ENCODE results near the gene GSC. TPM values are rescaled to one million over a fixed set of nuclear protein-coding genes. Genes with fewer than 3 reads are reported as not detected.

Gene GSC
- total RNA-seq, 4 donors from 2014 or later = 3.6 to 11.0 (median 4.7) TPM

- H3K4me3 ChIP-seq (replicated peaks in 1 of 3) = no peak overlapping the region
- WGBS, 2 donors = 15 to 27% methylated on average over 16 to 23 of the region's 27 CpGs
- TF ChIP-seq, protein P1, sequence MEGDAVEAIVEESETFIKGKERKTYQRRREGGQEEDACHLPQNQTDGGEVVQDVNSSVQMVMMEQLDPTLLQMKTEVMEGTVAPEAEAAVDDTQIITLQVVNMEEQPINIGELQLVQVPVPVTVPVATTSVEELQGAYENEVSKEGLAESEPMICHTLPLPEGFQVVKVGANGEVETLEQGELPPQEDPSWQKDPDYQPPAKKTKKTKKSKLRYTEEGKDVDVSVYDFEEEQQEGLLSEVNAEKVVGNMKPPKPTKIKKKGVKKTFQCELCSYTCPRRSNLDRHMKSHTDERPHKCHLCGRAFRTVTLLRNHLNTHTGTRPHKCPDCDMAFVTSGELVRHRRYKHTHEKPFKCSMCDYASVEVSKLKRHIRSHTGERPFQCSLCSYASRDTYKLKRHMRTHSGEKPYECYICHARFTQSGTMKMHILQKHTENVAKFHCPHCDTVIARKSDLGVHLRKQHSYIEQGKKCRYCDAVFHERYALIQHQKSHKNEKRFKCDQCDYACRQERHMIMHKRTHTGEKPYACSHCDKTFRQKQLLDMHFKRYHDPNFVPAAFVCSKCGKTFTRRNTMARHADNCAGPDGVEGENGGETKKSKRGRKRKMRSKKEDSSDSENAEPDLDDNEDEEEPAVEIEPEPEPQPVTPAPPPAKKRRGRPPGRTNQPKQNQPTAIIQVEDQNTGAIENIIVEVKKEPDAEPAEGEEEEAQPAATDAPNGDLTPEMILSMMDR (IDR thresholded peaks at IDR 0.05) = no peak
- no peak for TF ChIP-seq POLR2A (IDR thresholded peaks at IDR 0.05)
- DNase-seq = no peak
- H3K27me3 ChIP-seq = peaks cover 28% of the 10 kb centered on the region
- H3K36me3 ChIP-seq = no peaks in the 10 kb centered on the region
- H3K4me1 ChIP-seq = peaks cover 8 to 24% of the 10 kb centered on the region in 2 donors
- no peak overlapping the region for H3K27ac ChIP-seq
- intact Hi-C loops (cut with DNase I) = no loop called here
- H3K9me3 ChIP-seq = no peaks in the 10 kb centered on the region
Observed at GRCh38 chr14:94767321-94767878, 2.5 kb downstream of the GSC start.

DNA sequence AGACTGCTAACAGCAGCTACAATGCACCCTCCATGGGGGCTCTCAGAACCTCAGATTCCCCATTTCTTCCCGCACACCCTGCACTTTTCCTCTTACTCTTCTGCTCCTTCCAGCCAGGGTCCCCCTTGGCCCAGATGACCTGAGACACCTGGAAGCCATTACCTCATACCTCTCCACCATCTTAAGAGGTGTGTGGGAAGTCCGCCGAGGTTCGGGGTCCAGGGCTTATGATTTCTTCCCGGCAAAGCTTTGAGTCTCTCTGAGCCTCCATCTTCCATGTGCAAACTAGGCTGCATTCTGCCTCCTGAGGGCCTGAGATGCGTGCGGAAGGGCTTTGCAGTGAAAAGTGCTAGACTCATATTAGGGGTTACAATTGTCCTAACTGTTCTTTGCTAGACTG is 5.3 kb downstream of the GSC start:
- Histone ChIP-seq H3K4me3 (replicated peaks in 1 of 3) (no peak overlapping the region), H3K36me3 (no peaks in the 10 kb centered on the region), H3K27ac (no peak overlapping the region), H3K4me1 (peaks cover 8 to 15% of the 10 kb centered on the region in 2 donors), H3K9me3 (no peaks in the 10 kb centered on the region), H3K27me3 (peaks cover 16% of the 10 kb centered on the region)
- TF ChIP-seq, protein P1 (IDR thresholded peaks at IDR 0.05) = no peak
- no peak for TF ChIP-seq POLR2A (IDR thresholded peaks at IDR 0.05)
- DNase-seq = no peak
- intact Hi-C loops (cut with DNase I) = no loop called here
- 68 to 71% methylated on average over 7 of the region's 7 CpGs for WGBS, 2 donors

GRCh38 chr14:94762431-94762830 is 7.5 kb downstream of the GSC start:
- no peak overlapping the region for H3K4me3 ChIP-seq (replicated peaks in 1 of 3)
- H3K27ac ChIP-seq = no peak overlapping the region
- no peaks in the 10 kb centered on the region for H3K4me1 ChIP-seq
- peaks cover 5% of the 10 kb centered on the region for H3K27me3 ChIP-seq
- no peak for DNase-seq
- intact Hi-C loops (cut with DNase I) = no loop called here
- WGBS, 2 donors = 78 to 82% methylated on average over 7 of the region's 7 CpGs
- TF ChIP-seq, protein P1 (IDR thresholded peaks at IDR 0.05) = no peak
- TF ChIP-seq POLR2A (IDR thresholded peaks at IDR 0.05) = no peak
- no peaks in the 10 kb centered on the region for H3K36me3 ChIP-seq
- no peaks in the 10 kb centered on the region for H3K9me3 ChIP-seq

DNA sequence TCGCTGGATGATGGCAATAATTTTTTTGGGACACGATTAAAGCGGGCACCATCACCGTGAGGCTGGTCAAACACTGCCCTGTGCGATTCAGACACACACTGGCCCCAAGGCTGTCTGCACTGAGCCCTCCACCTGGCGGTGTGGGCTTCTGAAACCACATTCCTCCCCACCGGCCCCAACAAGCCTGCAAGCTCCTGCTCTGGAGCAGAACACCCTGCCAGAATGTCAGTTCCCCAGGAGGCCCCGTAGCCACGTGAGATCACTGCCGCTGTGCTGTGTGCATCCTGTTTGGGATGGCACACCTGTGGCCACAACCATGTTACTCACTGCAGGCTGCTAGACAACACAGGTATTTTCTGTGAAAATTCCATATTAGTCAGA is 7.9 kb downstream of the GSC start:
- no peaks in the 10 kb centered on the region for H3K9me3 ChIP-seq
- no peaks in the 10 kb centered on the region for H3K36me3 ChIP-seq
- no peaks in the 10 kb centered on the region for H3K4me1 ChIP-seq
- no peak for DNase-seq
- TF ChIP-seq, protein P1 (IDR thresholded peaks at IDR 0.05) = no peak
- no peak for TF ChIP-seq POLR2A (IDR thresholded peaks at IDR 0.05)
- no peak overlapping the region for H3K4me3 ChIP-seq (replicated peaks in 1 of 3)
- peaks cover 5% of the 10 kb centered on the region for H3K27me3 ChIP-seq
- no peak overlapping the region for H3K27ac ChIP-seq
- intact Hi-C loops (cut with DNase I) = no loop called here
- 57 to 69% methylated on average over 9 to 10 of the region's 10 CpGs for WGBS, 2 donors

DNA sequence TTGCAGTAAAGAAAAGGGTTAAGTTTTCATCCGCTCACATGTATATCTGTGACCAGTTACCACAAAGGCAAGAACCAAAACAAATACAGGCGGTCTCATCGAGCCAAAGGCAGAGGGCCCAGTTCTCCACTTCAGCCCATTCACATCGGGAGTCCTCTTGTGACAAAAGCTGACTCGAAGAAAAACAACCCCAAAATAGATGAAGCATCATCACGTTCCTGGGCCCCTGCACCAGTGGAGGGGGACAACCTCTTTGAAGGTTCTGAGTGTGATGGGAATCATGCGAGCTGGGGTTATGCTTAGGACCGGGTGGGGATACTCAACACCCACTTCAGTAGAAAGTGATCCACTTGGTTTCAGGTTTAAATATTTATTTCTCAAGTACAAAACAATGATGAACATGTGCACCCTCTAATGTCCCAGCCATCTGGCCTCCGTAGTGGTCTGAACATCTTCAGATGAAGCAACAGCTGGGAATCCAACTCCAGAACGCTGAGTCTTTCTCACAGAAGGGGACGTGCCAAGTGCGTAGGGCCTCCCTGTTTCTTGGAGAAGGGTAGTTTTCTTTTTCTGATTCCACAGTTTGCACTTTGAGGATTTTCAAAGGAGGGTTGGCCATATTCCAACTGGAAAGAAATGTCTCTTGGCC is 8.4 kb downstream of the GSC start:
- Histone ChIP-seq H3K27me3 (peaks cover 5% of the 10 kb centered on the region), H3K4me1 (no peaks in the 10 kb centered on the region), H3K27ac (no peak overlapping the region), H3K9me3 (no peaks in the 10 kb centered on the region), H3K36me3 (no peaks in the 10 kb centered on the region), H3K4me3 (replicated peaks in 1 of 3) (no peak overlapping the region)
- TF ChIP-seq, protein P1 (IDR thresholded peaks at IDR 0.05) = no peak
- TF ChIP-seq POLR2A (IDR thresholded peaks at IDR 0.05) = no peak
- WGBS, 2 donors = 33 to 45% methylated on average over 12 of the region's 12 CpGs
- intact Hi-C loops (cut with DNase I) = no loop called here
- peak; percentile 10 to 20 for DNase-seq

Data from thyroid gland (tissue), 4 donors.